ENCODE data around the gene ATP5MC3.

ATP5MC3 gene

GRCh38 chr2:175175896-175176295 lies 5.6 kb downstream of the ATP5MC3 start:
- Histone ChIP-seq H3K36me3 (peaks cover 20 to 34% (median 28%) of the 10 kb centered on the region in 3 donors), H3K27me3 (no peaks in the 10 kb centered on the region), H3K9me3 (no peaks in the 10 kb centered on the region), H3K4me3 (no peak overlapping the region), H3K4me1 (peaks cover 0 to 7% (median 4%) of the 10 kb centered on the region in 4 donors), H3K27ac (no peak overlapping the region)
- DNase-seq = no peak
- TF ChIP-seq CTCF (IDR thresholded peaks at IDR 0.05) = no peak
- intact Hi-C loops (cut with DNase I; ENCODE audit: low total_unique reads) = loop anchor here (10.0 kb wide), 1 partner anchor 141 kb away; no protein-coding TSS in a partner anchor

DNA sequence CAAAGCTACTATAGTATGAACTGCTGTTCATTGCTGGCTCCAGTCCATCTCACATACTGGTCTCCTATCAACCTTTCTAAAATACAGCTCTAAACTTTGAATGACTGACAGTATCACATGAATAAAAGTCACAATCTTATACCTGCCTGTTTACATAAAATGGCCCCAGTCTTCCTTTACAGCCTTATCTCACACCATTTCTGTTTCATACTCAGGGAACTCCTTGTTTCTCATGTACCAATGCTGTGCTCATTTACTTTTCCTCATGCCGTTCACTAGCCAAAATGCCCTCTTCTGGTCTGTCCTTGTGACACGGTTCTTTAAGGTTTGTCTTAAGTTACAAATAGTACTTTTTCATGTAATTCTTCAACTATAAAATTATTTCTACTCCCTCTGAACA lies 6.2 kb downstream of the ATP5MC3 start:
- Histone ChIP-seq H3K27ac (no peak overlapping the region), H3K27me3 (no peaks in the 10 kb centered on the region), H3K4me3 (no peak overlapping the region), H3K4me1 (peaks cover 0 to 2% (median 1%) of the 10 kb centered on the region in 4 donors), H3K9me3 (no peaks in the 10 kb centered on the region), H3K36me3 (peaks cover 20 to 34% (median 28%) of the 10 kb centered on the region in 3 donors)
- no peak for TF ChIP-seq CTCF (IDR thresholded peaks at IDR 0.05)
- intact Hi-C loops (cut with DNase I; ENCODE audit: low total_unique reads) = loop anchor here (10.0 kb wide), 1 partner anchor 141 kb away; no protein-coding TSS in a partner anchor
- DNase-seq = no peak

DNA sequence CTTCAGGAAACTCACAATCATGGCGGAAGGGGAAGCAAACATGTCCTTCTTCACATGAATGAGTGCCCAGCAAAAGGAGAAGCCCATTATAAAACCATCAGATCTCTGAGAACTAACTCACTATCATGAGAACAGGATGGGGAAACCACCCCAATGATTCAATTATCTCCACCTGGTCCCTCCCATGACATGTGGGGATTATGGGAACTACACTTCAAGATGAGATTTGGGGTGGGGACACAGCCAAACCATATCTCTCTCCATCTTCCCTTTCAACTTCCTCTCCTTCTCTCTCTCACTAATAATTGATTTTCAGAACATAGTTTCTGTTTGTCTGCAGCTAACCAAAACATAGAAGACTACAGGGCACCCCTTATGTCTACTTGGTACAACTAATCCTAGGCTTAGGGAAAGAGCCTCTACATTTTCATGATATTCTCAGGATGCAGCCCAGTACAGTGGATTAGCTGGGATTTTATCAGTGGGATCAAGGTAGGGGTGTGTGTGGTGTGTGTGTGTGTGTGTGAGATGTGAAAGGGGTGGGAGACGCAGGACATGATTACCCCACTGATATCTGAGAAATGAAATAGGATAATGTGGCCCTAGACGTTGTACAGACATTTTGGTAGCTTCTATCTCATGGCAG lies 10.7 kb downstream of the ATP5MC3 start:
- H3K27me3 ChIP-seq = no peaks in the 10 kb centered on the region
- H3K4me1 ChIP-seq = peaks cover 0 to 19% (median 7%) of the 10 kb centered on the region in 4 donors
- no peaks in the 10 kb centered on the region for H3K36me3 ChIP-seq
- no peaks in the 10 kb centered on the region for H3K9me3 ChIP-seq
- intact Hi-C loops (cut with DNase I; ENCODE audit: low total_unique reads) = loop anchor here (10.0 kb wide), 1 partner anchor 136 kb away; no protein-coding TSS in a partner anchor
- no peak overlapping the region for H3K27ac ChIP-seq
- no peak for TF ChIP-seq CTCF (IDR thresholded peaks at IDR 0.05)
- no peak overlapping the region for H3K4me3 ChIP-seq
- no peak for DNase-seq

GRCh38 chr2:175169191-175169590 lies 12.3 kb downstream of the ATP5MC3 start:
- H3K4me3 ChIP-seq = peak overlapping the region in 1 of 2 donors; percentile 79
- no peak for DNase-seq
- intact Hi-C loops (cut with DNase I; ENCODE audit: low total_unique reads) = no loop called here
- no peaks in the 10 kb centered on the region for H3K9me3 ChIP-seq
- peak overlapping the region; percentile 88 to 93 for H3K27ac ChIP-seq
- H3K4me1 ChIP-seq = peaks cover 0 to 27% (median 9%) of the 10 kb centered on the region in 4 donors
- H3K36me3 ChIP-seq = no peaks in the 10 kb centered on the region
- TF ChIP-seq CTCF (IDR thresholded peaks at IDR 0.05) = no peak
- H3K27me3 ChIP-seq = no peaks in the 10 kb centered on the region

- intact Hi-C loops (cut with DNase I; ENCODE audit: low total_unique reads) = no loop called here
- no peaks in the 10 kb centered on the region for H3K27me3 ChIP-seq
- no peaks in the 10 kb centered on the region for H3K9me3 ChIP-seq
- TF ChIP-seq CTCF (IDR thresholded peaks at IDR 0.05) = no peak
- no peaks in the 10 kb centered on the region for H3K36me3 ChIP-seq
- DNase-seq = no peak
- H3K4me3 ChIP-seq = peak overlapping the region; percentile 79 to 88
- peak overlapping the region; percentile 88 to 93 for H3K27ac ChIP-seq
- H3K4me1 ChIP-seq = peaks cover 0 to 27% (median 9%) of the 10 kb centered on the region in 4 donors
Observed at GRCh38 chr2:175168564-175168945, 13.0 kb downstream of the ATP5MC3 start.

Data from tibial artery (tissue), 4 donors.